Activated CD4-positive, alpha-beta memory T cell treated with anti-CD3 and anti-CD28 coated beads, Interleukin-2, amount 10 ng/mL, durations not matched to agents 7 days and 5 days (primary cell): ENCODE measurements around the gene OR1E2. TPM values are rescaled to one million over a fixed set of nuclear protein-coding genes. Genes with fewer than 3 reads are reported as not detected.
"Not testable (repeated sequence)": the region's sequence is repeated elsewhere in the genome, so short reads cannot be mapped to it uniquely, and the experiment has no call there.

Experiments used
- CTCF ChIA-PET: fragments of 350-600 bp; sonication (Branson Sonifier 250); formaldehyde crosslinking; loops from one replicate; lab custom pipeline; 2021; ENCODE audit warnings: antibody characterized with exemption, inconsistent platforms; lab: Charles Lee
- POLR2A ChIA-PET: fragments of 350-600 bp; sonication (Branson Sonifier 250); formaldehyde crosslinking; loops from one replicate; lab custom pipeline; 2021; ENCODE audit warnings: antibody characterized with exemption; lab: Charles Lee
- DNase-seq: peaks from one replicate; pipeline ENCODE4 v3.0.0-alpha.2; 2020
- H3K27ac Mint-ChIP-seq: one replicate; pipeline ENCODE4 v1.8.0; 2021; ENCODE audit warnings: mild to moderate bottlenecking, mixed read lengths
- H3K27me3 Mint-ChIP-seq: one replicate; pipeline ENCODE4 v1.8.0; 2021; ENCODE audit warnings: mixed read lengths
- H3K36me3 Mint-ChIP-seq: one replicate; pipeline ENCODE4 v1.8.0; 2021; ENCODE audit warnings: low read depth, mixed read lengths
- H3K4me1 Mint-ChIP-seq: one replicate; pipeline ENCODE4 v1.8.0; 2021; ENCODE audit warnings: mixed read lengths
- H3K4me3 Mint-ChIP-seq: one replicate; pipeline ENCODE4 v1.8.0; 2021; ENCODE audit warnings: mild to moderate bottlenecking, mixed read lengths
- H3K9me3 Mint-ChIP-seq: one replicate; pipeline ENCODE4 v1.8.0; 2021; ENCODE audit warnings: mixed read lengths
- total RNA-seq, 2 experiments: library from RNA; stranded (reverse); gene quantifications; one replicate each; pipeline ENCODE4 v1.2.3, GENCODE V29; 2021

The OR1E2 gene
- total RNA-seq, 2 experiments from 2014 or later: not detected

DNA sequence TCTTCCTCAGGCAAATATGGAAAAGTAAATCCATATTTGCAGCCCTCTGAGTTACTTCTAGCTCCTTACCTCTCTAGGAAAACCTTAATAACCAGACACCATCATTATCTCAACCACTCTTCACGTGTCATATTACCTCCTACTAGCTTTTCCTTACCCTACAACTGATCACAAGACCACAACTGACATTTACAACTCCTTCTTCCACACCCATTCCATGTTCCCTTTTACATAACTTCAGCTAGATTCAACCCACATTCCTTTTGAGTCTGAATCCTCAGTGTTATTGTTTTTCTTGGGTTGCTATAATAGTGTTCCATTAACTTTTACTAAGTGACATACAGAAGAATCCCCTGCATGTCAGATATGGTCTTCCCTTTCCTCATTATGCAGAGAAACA, 4.7 kb upstream of the OR1E2 start:
- H3K27me3 Mint-ChIP-seq: peaks cover 4% of the 10 kb centered on the region
- no peaks in the 10 kb centered on the region for H3K9me3 Mint-ChIP-seq
- H3K4me3 Mint-ChIP-seq: no peak overlapping the region
- no peak for DNase-seq
- H3K4me1 Mint-ChIP-seq: no peaks in the 10 kb centered on the region
- H3K36me3 Mint-ChIP-seq: no peaks in the 10 kb centered on the region
- CTCF ChIA-PET: no interaction called here
- H3K27ac Mint-ChIP-seq: no peak overlapping the region
- POLR2A ChIA-PET: no interaction called here

DNA sequence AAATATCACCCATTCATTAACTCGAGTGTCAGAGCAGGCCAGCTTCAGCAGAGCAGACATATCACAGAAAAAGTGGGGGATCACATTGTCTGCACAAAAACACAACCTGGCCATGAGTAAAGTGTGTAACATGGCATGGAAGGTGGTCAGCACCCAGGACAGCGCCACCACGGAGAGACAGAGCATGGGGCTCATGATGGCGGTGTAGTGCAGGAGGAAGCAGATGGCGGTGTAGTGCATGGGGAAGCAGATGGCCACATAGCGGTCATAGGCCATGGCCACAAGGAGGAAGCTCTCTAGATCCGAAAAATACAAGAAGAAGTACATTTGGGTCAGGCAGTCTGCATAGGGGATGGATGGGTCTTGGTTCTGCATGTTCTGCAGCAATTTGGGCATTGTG, 426 bp downstream of the OR1E2 start:
- DNase-seq: peak; percentile 17

DNA sequence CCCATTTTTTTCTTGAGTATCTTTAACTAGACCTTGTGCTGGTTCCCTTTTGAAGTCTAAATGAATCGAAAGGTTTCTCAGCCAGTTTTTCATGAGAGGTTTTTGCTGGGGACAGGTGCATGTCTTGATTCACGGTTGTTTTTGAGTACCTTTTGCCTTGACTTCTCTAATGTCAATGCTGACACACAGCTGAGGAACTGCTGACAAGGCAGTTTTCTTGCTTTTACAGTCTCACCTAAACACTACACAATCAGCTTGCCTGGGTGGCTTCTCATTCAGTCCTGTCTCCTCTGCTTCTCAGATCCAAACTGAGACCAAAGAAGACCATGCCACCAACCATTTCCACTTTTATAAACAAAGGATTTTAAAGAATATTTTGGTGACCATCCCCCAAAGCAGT, 15.4 kb downstream of the OR1E2 start:
- Mint-ChIP-seq H3K4me1 (no peaks in the 10 kb centered on the region), H3K27ac (no peak overlapping the region), H3K9me3 (no peaks in the 10 kb centered on the region), H3K36me3 (no peaks in the 10 kb centered on the region), H3K27me3 (peaks cover 11% of the 10 kb centered on the region), H3K4me3 (no peak overlapping the region)
- POLR2A ChIA-PET: no interaction called here
- CTCF ChIA-PET: no interaction called here
- DNase-seq: no peak

More for the DNA sequence above, 426 bp downstream of the OR1E2 start:
- H3K4me3 Mint-ChIP-seq, POLR2A ChIA-PET, H3K27me3 Mint-ChIP-seq, CTCF ChIA-PET, H3K27ac Mint-ChIP-seq, H3K4me1 Mint-ChIP-seq, H3K9me3 Mint-ChIP-seq, H3K36me3 Mint-ChIP-seq: not testable (repeated sequence)

DNA sequence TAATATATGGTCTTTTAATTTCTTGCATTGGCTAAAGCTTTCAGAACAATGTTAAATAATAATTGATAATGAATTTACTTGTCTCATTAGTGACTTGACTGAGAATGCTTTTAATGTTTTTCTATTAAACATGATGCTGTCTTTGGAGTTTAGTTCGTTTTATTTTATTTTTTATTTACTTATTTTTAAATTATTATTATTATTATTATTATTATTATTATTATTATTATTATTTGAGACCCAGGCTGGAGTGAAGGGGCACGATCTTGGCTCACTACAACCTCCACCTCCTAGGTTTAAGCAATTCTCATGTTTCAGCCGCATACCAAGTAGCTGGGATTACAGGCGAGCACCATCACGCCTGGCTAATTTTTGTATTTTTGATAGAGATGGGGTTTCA, 18.0 kb downstream of the OR1E2 start:
- no peak overlapping the region for H3K4me3 Mint-ChIP-seq
- peaks cover 20% of the 10 kb centered on the region for H3K27me3 Mint-ChIP-seq
- H3K4me1 Mint-ChIP-seq: no peaks in the 10 kb centered on the region
- no peaks in the 10 kb centered on the region for H3K9me3 Mint-ChIP-seq
- ChIA-PET CTCF (no interaction called here), POLR2A (no interaction called here)
- no peaks in the 10 kb centered on the region for H3K36me3 Mint-ChIP-seq
- DNase-seq: no peak
- no peak overlapping the region for H3K27ac Mint-ChIP-seq

- CTCF ChIA-PET, POLR2A ChIA-PET: not testable (repeated sequence)
- H3K27me3 Mint-ChIP-seq: peaks cover 16% of the 10 kb centered on the region
Observed at GRCh38 chr17:3412216-3412615, 21.4 kb downstream of the OR1E2 start.

GRCh38 chr17:3411070-3411469, 22.6 kb downstream of the OR1E2 start, which contains the start of gene OR3A3:
OR3A3 (plus strand) TSS chr17:3411370.
- no peak within 1 kb of the TSS for H3K4me3 Mint-ChIP-seq
- H3K27me3 Mint-ChIP-seq: peaks cover 13% of the 10 kb centered on the region
- H3K36me3 Mint-ChIP-seq: no peaks in the 10 kb centered on the region
- ChIA-PET POLR2A (no interaction called here), CTCF (no interaction called here)
- DNase-seq: no peak
- H3K9me3 Mint-ChIP-seq: peaks cover 11% of the 10 kb centered on the region
- H3K4me1 Mint-ChIP-seq: no peaks in the 10 kb centered on the region
- no peak within 1 kb of the TSS for H3K27ac Mint-ChIP-seq

More at GRCh38 chr17:3412216-3412615, 21.4 kb downstream of the OR1E2 start:
- H3K36me3 Mint-ChIP-seq, H3K4me1 Mint-ChIP-seq, H3K4me3 Mint-ChIP-seq, H3K27ac Mint-ChIP-seq, DNase-seq: not testable (repeated sequence)
- peaks cover 11% of the 10 kb centered on the region for H3K9me3 Mint-ChIP-seq

DNA sequence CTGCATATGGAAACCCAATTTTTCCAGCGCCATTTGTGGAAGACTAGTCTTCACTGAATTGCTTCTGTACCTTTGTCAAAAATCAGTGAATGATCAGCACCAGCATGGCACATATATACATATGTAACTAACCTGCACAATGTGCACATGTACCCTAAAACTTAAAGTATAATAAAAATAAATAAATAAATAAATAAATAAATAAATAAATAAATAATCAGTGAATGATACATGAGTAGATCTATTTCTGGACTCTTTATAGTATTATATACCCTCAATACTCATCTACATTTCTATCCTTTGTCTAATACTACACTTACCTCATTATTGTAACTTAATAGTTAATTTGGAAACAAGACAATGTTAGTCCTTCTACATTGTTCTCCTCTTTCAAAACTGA, 29.8 kb downstream of the OR1E2 start:
- H3K4me3 Mint-ChIP-seq, POLR2A ChIA-PET, H3K4me1 Mint-ChIP-seq, DNase-seq, H3K27ac Mint-ChIP-seq, CTCF ChIA-PET, H3K36me3 Mint-ChIP-seq, H3K27me3 Mint-ChIP-seq, H3K9me3 Mint-ChIP-seq: not testable (repeated sequence)

GRCh38 chr17:3401786-3402185, 31.9 kb downstream of the OR1E2 start:
- H3K27me3 Mint-ChIP-seq: peaks cover 2% of the 10 kb centered on the region
- CTCF ChIA-PET: no interaction called here
- H3K4me3 Mint-ChIP-seq: no peak overlapping the region
- DNase-seq: no peak
- no peaks in the 10 kb centered on the region for H3K4me1 Mint-ChIP-seq
- no peaks in the 10 kb centered on the region for H3K9me3 Mint-ChIP-seq
- no peak overlapping the region for H3K27ac Mint-ChIP-seq
- POLR2A ChIA-PET: no interaction called here
- no peaks in the 10 kb centered on the region for H3K36me3 Mint-ChIP-seq

DNA sequence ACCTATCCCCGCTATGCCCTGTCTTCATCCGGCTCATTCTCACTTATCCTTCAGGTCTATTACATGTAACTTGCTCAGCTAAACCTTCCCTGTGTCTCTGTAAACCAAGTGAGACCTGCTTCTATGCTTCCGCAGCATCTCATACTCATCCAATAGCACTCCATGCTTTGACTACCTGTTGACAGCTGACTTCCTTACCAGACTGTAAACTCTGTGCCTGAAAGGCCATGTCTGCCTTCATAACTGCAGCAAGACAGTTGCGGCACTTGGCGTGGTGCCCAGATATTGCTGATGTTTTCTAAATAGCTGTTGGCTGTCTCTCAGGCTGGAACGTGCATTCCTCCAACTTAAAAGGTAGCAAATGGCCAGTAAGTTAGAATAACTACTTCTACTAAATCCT, 33.6 kb downstream of the OR1E2 start:
- Mint-ChIP-seq H3K4me3 (no peak overlapping the region), H3K36me3 (no peaks in the 10 kb centered on the region), H3K9me3 (no peaks in the 10 kb centered on the region), H3K27ac (no peak overlapping the region), H3K27me3 (peaks cover 2% of the 10 kb centered on the region), H3K4me1 (no peaks in the 10 kb centered on the region)
- POLR2A ChIA-PET: no interaction called here
- DNase-seq: no peak
- CTCF ChIA-PET: no interaction called here

DNA sequence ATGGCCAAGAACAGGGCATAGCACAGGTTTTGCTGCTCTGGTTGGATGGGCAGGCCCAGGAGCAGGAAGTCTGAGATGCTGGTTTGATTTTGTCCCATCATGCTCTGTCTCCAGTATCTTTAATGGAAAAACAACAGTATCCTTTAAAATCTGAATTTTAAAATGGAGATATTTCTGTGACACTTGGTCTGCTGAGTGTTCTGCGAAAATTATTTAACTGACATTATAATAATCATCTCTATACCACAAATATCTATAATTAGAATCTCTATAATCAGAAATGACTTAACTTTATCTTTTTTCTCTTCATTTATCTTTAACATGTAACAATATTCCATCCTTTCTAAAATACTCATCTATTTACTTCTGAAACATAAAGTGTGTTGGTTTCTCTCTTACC, 35.3 kb downstream of the OR1E2 start, which contains the start of gene OR1E1:
TSS of gene OR1E1 (minus strand) at position 101 of the 400 bp plus-strand sequence. CDS start at position 101, 0 bp downstream.
- Mint-ChIP-seq H3K4me3 (no peak within 1 kb of the TSS), H3K27me3 (peaks cover 2% of the 10 kb centered on the region), H3K9me3 (no peaks in the 10 kb centered on the region), H3K27ac (no peak within 1 kb of the TSS), H3K36me3 (no peaks in the 10 kb centered on the region), H3K4me1 (no peaks in the 10 kb centered on the region)
- ChIA-PET CTCF (no interaction called here), POLR2A (no interaction called here)
- DNase-seq: no peak

GRCh38 chr17:3397801-3398200, 35.8 kb downstream of the OR1E2 start:
- not testable (repeated sequence) for H3K4me3 Mint-ChIP-seq, H3K27me3 Mint-ChIP-seq
- CTCF ChIA-PET: interaction anchor here (0.5 kb wide), 1 partner anchor 386 kb away, joined by 4 read pairs; no protein-coding TSS in a partner anchor

DNA sequence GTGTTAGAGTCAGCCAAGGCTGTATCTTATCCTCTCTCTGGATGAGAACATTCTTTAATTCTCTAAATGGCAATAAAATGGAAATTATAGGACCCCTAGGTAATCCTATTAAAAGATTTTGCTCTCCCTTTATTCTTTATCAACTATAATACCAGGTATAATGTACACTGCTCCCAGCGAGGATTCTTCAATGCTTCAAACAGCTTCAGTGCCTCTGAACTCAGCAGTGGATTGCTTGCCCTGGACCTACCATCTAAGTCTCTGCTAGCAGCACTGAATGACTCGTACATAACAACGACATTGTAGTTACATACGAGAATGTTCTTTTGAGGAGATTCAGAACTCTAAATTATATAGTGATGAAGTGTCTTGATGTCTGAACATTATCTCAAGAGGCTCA, 43.9 kb downstream of the OR1E2 start:
- Mint-ChIP-seq H3K4me3 (no peak overlapping the region), H3K27ac (no peak overlapping the region), H3K9me3 (peaks cover 2% of the 10 kb centered on the region), H3K27me3 (peaks cover 17% of the 10 kb centered on the region), H3K4me1 (peaks cover 8% of the 10 kb centered on the region), H3K36me3 (no peaks in the 10 kb centered on the region)
- ChIA-PET CTCF (no interaction called here), POLR2A (no interaction called here)
- no peak for DNase-seq

More at GRCh38 chr17:3397801-3398200, 35.8 kb downstream of the OR1E2 start:
- H3K27ac Mint-ChIP-seq, POLR2A ChIA-PET, DNase-seq, H3K9me3 Mint-ChIP-seq, H3K36me3 Mint-ChIP-seq, H3K4me1 Mint-ChIP-seq: not testable (repeated sequence)

GRCh38 chr17:3385869-3386816, 47.5 kb downstream of the OR1E2 start, which contains the start of gene OR3A2:
OR3A2 (minus strand) TSS chr17:3386308.
- CTCF ChIA-PET: no interaction called here
- POLR2A ChIA-PET: no interaction called here
- DNase-seq: peak; percentile 45
- Mint-ChIP-seq H3K36me3 (no peaks in the 10 kb centered on the region), H3K4me1 (peaks cover 8% of the 10 kb centered on the region), H3K4me3 (peak within 1 kb of the TSS; percentile 69), H3K27me3 (peaks cover 7% of the 10 kb centered on the region), H3K27ac (peak within 1 kb of the TSS; percentile 55), H3K9me3 (peaks cover 2% of the 10 kb centered on the region)
